T-cell (primary cell): ENCODE measurements around the gene THY1. TPM values are rescaled to one million over a fixed set of nuclear protein-coding genes. Genes with fewer than 3 reads are reported as not detected.

ENCODE experiments used
- ATAC-seq, 4 experiments: fragments of 200-7000 bp in 3 of 4; fragments of 150-1000 bp in 1 of 4; cut with Tn5 transposase; replicated peaks in 1 of 4; 1 replicate in 3 of 4; 2 replicates in 1 of 4; pipeline ENCODE4 v1.10.0; 2021; ENCODE audit warnings: moderate library complexity in 3 of 4, mild to moderate bottlenecking in 2 of 4, moderate number of reproducible peaks in 1 of 4
- CTCF ChIA-PET, 2 donors: fragments of 300-600 bp; sonication (Branson Sonifier 250); formaldehyde crosslinking; loops; one replicate each; lab custom pipeline; 2022; ENCODE audit warnings: antibody characterized with exemption in 2 of 2; lab: Charles Lee
- POLR2A ChIA-PET, 2 donors: fragments of 300-600 bp; sonication (Branson Sonifier 250); formaldehyde crosslinking; loops; one replicate each; lab custom pipeline; 2022; ENCODE audit warnings: antibody characterized with exemption in 2 of 2; lab: Charles Lee
- DNase-seq, 35 experiments: peaks; one replicate each; pipeline versions ENCODE4 v3.0.0 to v3.0.0-alpha.2; 2013 to 2023
- H3K27ac ChIP-seq: one replicate; pipeline ENCODE4 v1.5.1; 2013; ENCODE audit warnings: low read length
- H3K27me3 ChIP-seq, 2 experiments: replicated peaks in 1 of 2; 1 replicate in 1 of 2; 2 replicates in 1 of 2; pipeline versions ENCODE4 v1.6.1 to v1.7.0; 2013; ENCODE audit warnings: low read length in 1 of 2, mixed read lengths in 1 of 2; ENCODE audit not compliant: control insufficient read depth in 2 of 2, insufficient read depth in 2 of 2; ENCODE audit errors: extremely low read depth in 1 of 2
- H3K36me3 ChIP-seq, 2 donors: 1 replicate in 1 of 2; 2 replicates in 1 of 2; pipeline versions ENCODE4 v1.6.1 to v1.7.0; 2013; ENCODE audit warnings: low read length in 1 of 2; ENCODE audit not compliant: control insufficient read depth in 2 of 2, insufficient read depth in 1 of 2; ENCODE audit errors: extremely low read depth in 1 of 2
- H3K4me1 ChIP-seq, 2 experiments: 1 replicate in 1 of 2; 2 replicates in 1 of 2; pipeline versions ENCODE4 v1.6.1 to v1.7.0; 2013; ENCODE audit warnings: low read length in 2 of 2, mixed read lengths in 1 of 2; ENCODE audit not compliant: insufficient read depth in 2 of 2, control insufficient read depth in 1 of 2; ENCODE audit errors: extremely low read depth in 1 of 2
- H3K4me3 ChIP-seq, 2 donors: 1 replicate in 1 of 2; 2 replicates in 1 of 2; pipeline versions ENCODE4 v1.5.1 to v1.7.0; 2013; ENCODE audit warnings: mild to moderate bottlenecking in 2 of 2, low read length in 1 of 2, moderate library complexity in 1 of 2; ENCODE audit not compliant: control insufficient read depth in 1 of 2; ENCODE audit errors: extremely low read depth in 1 of 2
- H3K9me3 ChIP-seq: 2 replicates; pipeline ENCODE4 v1.7.0; 2013
- H3K27ac Mint-ChIP-seq, 2 donors: one replicate each; pipeline ENCODE4 v1.8.0; 2020 to 2021; ENCODE audit warnings: mild to moderate bottlenecking in 2 of 2, mixed read lengths in 2 of 2
- H3K27me3 Mint-ChIP-seq, 2 donors: one replicate each; pipeline ENCODE4 v1.8.0; 2021 to 2022; ENCODE audit warnings: mixed read lengths in 2 of 2
- H3K36me3 Mint-ChIP-seq: one replicate; pipeline ENCODE4 v1.8.0; 2021; ENCODE audit warnings: mixed read lengths
- H3K4me1 Mint-ChIP-seq, 3 donors: one replicate each; pipeline ENCODE4 v1.8.0; 2020 to 2022; ENCODE audit warnings: mixed read lengths in 3 of 3, mild to moderate bottlenecking in 1 of 3
- H3K4me3 Mint-ChIP-seq, 3 donors: one replicate each; pipeline ENCODE4 v1.8.0; 2020 to 2022; ENCODE audit warnings: mild to moderate bottlenecking in 3 of 3, mixed read lengths in 3 of 3, moderate library complexity in 3 of 3
- H3K9me3 Mint-ChIP-seq, 3 donors: one replicate each; pipeline ENCODE4 v1.8.0; 2020 to 2022; ENCODE audit warnings: mixed read lengths in 3 of 3
- WGBS: methylation state at CpG from one replicate; pipeline ENCODE4 v1.1.5; 2013; ENCODE audit warnings: missing lambda C conversion rate; ENCODE audit not compliant: insufficient coverage; 5-methylcytosine and 5-hydroxymethylcytosine counted together
- total RNA-seq, 35 experiments: library from RNA in 6 of 35; stranded (reverse) in 6 of 35; fragments of 120-200 nt in 1 of 35; gene quantifications; one replicate each; pipeline versions ENCODE4 v1.2.1 to v1.2.4 and lab custom pipeline; 2013 to 2026

THY1 gene
- total RNA-seq, 5 donors from 2014 or later (not counting 1 experiment from before 2014, with no cell fraction given) = 0.44 to 0.76 (median 0.48) TPM; not detected in 1

DNA sequence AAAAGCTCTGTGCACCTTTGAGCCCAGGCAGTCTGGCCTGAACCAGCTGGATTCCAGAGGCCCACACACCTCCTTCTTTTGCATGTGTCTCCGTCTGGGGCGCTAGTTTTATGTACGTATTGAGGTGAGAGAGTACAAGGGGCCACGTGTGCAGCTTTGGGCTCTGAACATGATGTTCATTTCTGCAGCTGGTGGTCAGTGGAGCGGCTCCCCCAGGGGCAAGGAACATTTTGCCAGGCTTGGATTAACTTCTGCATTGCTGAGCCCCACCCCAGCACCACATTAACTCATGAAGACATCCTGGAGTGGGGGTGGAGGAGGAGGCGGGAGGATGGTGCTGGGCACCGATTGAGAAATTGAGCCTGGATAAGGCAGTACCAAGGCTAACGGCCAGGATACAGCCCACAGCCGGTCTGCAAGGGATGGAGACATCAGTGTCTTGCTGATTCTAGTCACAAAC lies 55.3 kb downstream of the THY1 start:
- H3K4me1 Mint-ChIP-seq = peaks cover 8 to 13% (median 11%) of the 10 kb centered on the region in 3 donors
- CTCF ChIA-PET = interaction anchor here in 1 of 2 donors (1.1 to 1.3 kb wide), 2 partner anchors 9 to 12 kb away, joined by 3 read pairs; no protein-coding TSS in a partner anchor

More for the DNA sequence above, 55.3 kb downstream of the THY1 start:
- H3K27me3 ChIP-seq = peaks cover 10 to 76% of the 10 kb centered on the region in 2 experiments
- H3K36me3 ChIP-seq = no peaks in the 10 kb centered on the region
- DNase-seq (no peak), ATAC-seq (no peak)
- WGBS = 72% methylated on average over 6 of the region's 9 CpGs
- no peak overlapping the region for H3K4me3 Mint-ChIP-seq
- H3K27ac ChIP-seq = no peak overlapping the region
- H3K27me3 Mint-ChIP-seq = peaks cover 43 to 61% of the 10 kb centered on the region in 2 donors
- H3K9me3 Mint-ChIP-seq = no peaks in the 10 kb centered on the region
- H3K27ac Mint-ChIP-seq = no peak overlapping the region
- no peak overlapping the region for H3K4me3 ChIP-seq
- POLR2A ChIA-PET = interaction anchor here in 1 of 2 donors (0.5 to 0.6 kb wide), 2 partner anchors 19 to 820 kb away, joined by 3 to 9 read pairs; no protein-coding TSS in a partner anchor
- H3K4me1 ChIP-seq = peaks cover 0 to 24% of the 10 kb centered on the region in 2 experiments
- H3K9me3 ChIP-seq = no peaks in the 10 kb centered on the region
- no peaks in the 10 kb centered on the region for H3K36me3 Mint-ChIP-seq

Other genes starting within 250 kb of the THY1 start
- gene NHERF4, start 237.7 kb downstream of the THY1 start, total RNA-seq = 1 to 10 TPM in 1 of 5 donors, under 1 TPM in 3, not detected in 1; 0.30 to 1.1 (median 0.73) TPM
- 10 to 100 TPM; 40.9 to 42.2 (median 41.1) TPM for gene CBL, start 216.8 kb downstream of the THY1 start, total RNA-seq
- 10 to 100 TPM in 1 of 5 donors, 1 to 10 TPM in 1, under 1 TPM in 3; 0.50 to 10.2 (median 0.76) TPM for gene MCAM, start 106.0 kb downstream of the THY1 start, total RNA-seq
- gene RNF26, start 88.6 kb downstream of the THY1 start, total RNA-seq = 10 to 100 TPM; 18.4 to 21.4 (median 20.3) TPM
- gene C1QTNF5, start 82.3 kb downstream of the THY1 start, total RNA-seq = not detected
- gene MFRP, start 76.5 kb downstream of the THY1 start, total RNA-seq = not detected
- gene USP2, start 41.5 kb downstream of the THY1 start, total RNA-seq = 1 to 10 TPM in 1 of 5 donors, under 1 TPM in 4; 0.13 to 3.2 (median 0.44) TPM